H1 (cell line): Measurements from ENCODE around the gene PROSER3. TPM values are rescaled to one million over a fixed set of nuclear protein-coding genes. Genes with fewer than 3 reads are reported as not detected.

Experiments
- CTCF ChIA-PET: fragments of 300-600 bp; sonication (Branson Sonifier 250); formaldehyde crosslinking; loops from one replicate; lab custom pipeline; 2021; ENCODE audit not compliant: partially characterized antibody; lab: Charles Lee
- POLR2A ChIA-PET: fragments of 300-600 bp; sonication (Branson Sonifier 250); formaldehyde crosslinking; loops from one replicate; lab custom pipeline; 2021; ENCODE audit warnings: inconsistent platforms; ENCODE audit not compliant: partially characterized antibody; lab: Charles Lee
- DNase-seq, 2 experiments: peaks; one replicate each; pipeline versions ENCODE4 v3.0.0 to v3.0.0-alpha.2; 2010 to 2022; ENCODE audit warnings: low spot score in 2 of 2, low read depth in 1 of 2, mixed read lengths in 1 of 2
- FAIRE-seq: peaks from 2 replicates; lab custom pipeline; 2011; peaks lifted over from hg19 to GRCh38; lab: Jason Lieb, UNC
- H2AFZ ChIP-seq: 2 replicates; pipeline ENCODE4 v1.8.1; 2012; ENCODE audit warnings: low read length, inconsistent platforms
- H2AK5ac ChIP-seq: 2 replicates; pipeline ENCODE4 v1.6.1; 2013; ENCODE audit warnings: low read depth, low read length
- H2BK120ac ChIP-seq: replicated peaks from 2 replicates; pipeline ENCODE3; 2013; ENCODE audit warnings: low read depth, low read length, inconsistent platforms
- H2BK12ac ChIP-seq: 2 replicates; pipeline ENCODE4 v1.6.1; 2013; ENCODE audit warnings: low read depth, low read length
- H2BK15ac ChIP-seq: 2 replicates; pipeline ENCODE4 v1.6.1; 2013; ENCODE audit warnings: low read length
- H2BK20ac ChIP-seq: 2 replicates; pipeline ENCODE4 v1.6.1; 2013; ENCODE audit warnings: low read length
- H2BK5ac ChIP-seq: 2 replicates; pipeline ENCODE4 v1.6.1; 2013; ENCODE audit warnings: low read depth, low read length
- H3K14ac ChIP-seq: 2 replicates; pipeline ENCODE4 v1.6.1; 2013; ENCODE audit warnings: inconsistent platforms; ENCODE audit not compliant: insufficient read length
- H3K18ac ChIP-seq: 2 replicates; pipeline ENCODE4 v1.6.1; 2013; ENCODE audit warnings: low read length; ENCODE audit errors: extremely low read depth
- H3K23ac ChIP-seq: 2 replicates; pipeline ENCODE4 v1.6.1; 2013; ENCODE audit warnings: inconsistent platforms; ENCODE audit not compliant: insufficient read length
- H3K23me2 ChIP-seq: 2 replicates; pipeline ENCODE4 v1.6.1; 2013; ENCODE audit warnings: low read depth, low read length
- H3K27ac ChIP-seq: 2 replicates; pipeline ENCODE4 v1.6.1; 2011; ENCODE audit warnings: low read depth, low read length, inconsistent platforms
- H3K27me3 ChIP-seq, 4 experiments: replicated peaks in 1 of 4; 1 replicate in 1 of 4; 2 replicates in 3 of 4; pipeline versions ENCODE4 v1.6.1 to v1.8.1; 2011 to 2013; ENCODE audit warnings: low read length in 3 of 4, mild to moderate bottlenecking in 3 of 4, inconsistent platforms in 2 of 4, mixed read lengths in 2 of 4, moderate library complexity in 1 of 4; ENCODE audit not compliant: control insufficient read depth in 3 of 4, insufficient read depth in 3 of 4; ENCODE audit errors: extremely low read depth in 1 of 4
- H3K36me3 ChIP-seq, 4 experiments: 2 replicates each; pipeline versions ENCODE4 v1.6.1 to v1.8.1; 2011 to 2013; ENCODE audit warnings: mild to moderate bottlenecking in 4 of 4, low read length in 3 of 4, moderate library complexity in 2 of 4, control low read depth in 1 of 4, inconsistent platforms in 1 of 4; ENCODE audit not compliant: insufficient read depth in 4 of 4, control insufficient read depth in 2 of 4
- H3K4ac ChIP-seq: replicated peaks from 2 replicates; pipeline ENCODE3; 2013; ENCODE audit warnings: low read length, low read depth, mixed read lengths, inconsistent platforms; ENCODE audit not compliant: insufficient read length
- H3K4me1 ChIP-seq, 4 experiments: replicated peaks in 1 of 4; 1 replicate in 1 of 4; 2 replicates in 3 of 4; pipeline versions ENCODE4 v1.6.1 to v1.8.1; 2011 to 2013; ENCODE audit warnings: low read length in 3 of 4, inconsistent platforms in 2 of 4, mixed read lengths in 1 of 4; ENCODE audit not compliant: insufficient read depth in 4 of 4, control insufficient read depth in 3 of 4
- H3K4me2 ChIP-seq, 2 experiments: 2 replicates each; pipeline versions ENCODE4 v1.6.1 to v1.8.1; 2011 to 2013; ENCODE audit warnings: low read depth in 2 of 2, low read length in 2 of 2, control low read depth in 1 of 2, inconsistent platforms in 1 of 2, mild to moderate bottlenecking in 1 of 2; ENCODE audit not compliant: insufficient read depth in 1 of 2
- H3K4me3 ChIP-seq, 4 experiments: fragments of 200-600, 300-600 bp in 1 of 4; sonication (generic), shearing (Covaris generic), sonication (Bioruptor Twin) in 1 of 4; 2 replicates each; pipeline versions ENCODE4 v1.5.1 to v1.8.1; 2011 to 2016; ENCODE audit warnings: low read length in 4 of 4, low read depth in 3 of 4, control low read depth in 2 of 4, inconsistent platforms in 2 of 4, mild to moderate bottlenecking in 2 of 4, mixed read lengths in 1 of 4, moderate library complexity in 1 of 4; ENCODE audit not compliant: insufficient read depth in 2 of 4; ENCODE audit errors: extremely low read depth in 1 of 4
- H3K56ac ChIP-seq: replicated peaks from 2 replicates; pipeline ENCODE3; 2013; ENCODE audit warnings: low read depth, mild to moderate bottlenecking, mixed read lengths, low read length, inconsistent platforms; ENCODE audit not compliant: insufficient read length
- H3K79me1 ChIP-seq: 2 replicates; pipeline ENCODE4 v1.6.1; 2013; ENCODE audit warnings: low read depth, low read length, control low read depth
- H3K79me2 ChIP-seq, 2 experiments: 2 replicates each; pipeline versions ENCODE4 v1.6.1 to v1.8.1; 2012 to 2013; ENCODE audit warnings: low read length in 2 of 2, mild to moderate bottlenecking in 2 of 2, inconsistent platforms in 1 of 2; ENCODE audit not compliant: insufficient read depth in 2 of 2, control insufficient read depth in 1 of 2
- H3K9ac ChIP-seq, 4 experiments: replicated peaks in 1 of 4; 1 replicate in 1 of 4; 2 replicates in 3 of 4; pipeline versions ENCODE4 v1.6.1 to v1.8.1; 2011 to 2013; ENCODE audit warnings: low read depth in 3 of 4, low read length in 3 of 4, control low read depth in 2 of 4, mild to moderate bottlenecking in 2 of 4, moderate library complexity in 2 of 4, inconsistent platforms in 1 of 4; ENCODE audit errors: extremely low read depth in 1 of 4
- H3K9me3 ChIP-seq, 2 experiments: 2 replicates each; pipeline versions ENCODE4 v1.6.1 to v1.8.1; 2012 to 2013; ENCODE audit warnings: mild to moderate bottlenecking in 2 of 2, moderate library complexity in 2 of 2, control low read depth in 1 of 2, inconsistent platforms in 1 of 2, low read depth in 1 of 2, low read length in 1 of 2, mixed read lengths in 1 of 2; ENCODE audit not compliant: insufficient read depth in 2 of 2
- H4K20me1 ChIP-seq, 2 experiments: replicated peaks in 1 of 2; 2 replicates each; pipeline versions ENCODE3 to v1.8.1; 2011 to 2013; ENCODE audit warnings: inconsistent platforms in 2 of 2, low read length in 2 of 2, mild to moderate bottlenecking in 1 of 2; ENCODE audit not compliant: insufficient read depth in 2 of 2, control insufficient read depth in 1 of 2
- H4K5ac ChIP-seq: 2 replicates; pipeline ENCODE4 v1.6.1; 2013; ENCODE audit warnings: low read length, low read depth, mixed read lengths, inconsistent platforms; ENCODE audit not compliant: insufficient read length
- H4K8ac ChIP-seq: 2 replicates; pipeline ENCODE4 v1.8.0; 2013; ENCODE audit warnings: mild to moderate bottlenecking, moderate library complexity, low read length, inconsistent platforms; ENCODE audit not compliant: insufficient read depth; ENCODE audit errors: extremely low read depth
- H4K91ac ChIP-seq: replicated peaks from 2 replicates; pipeline ENCODE3; 2013; ENCODE audit warnings: low read length, mixed read lengths, inconsistent platforms; ENCODE audit not compliant: insufficient read length
- BRCA1 ChIP-seq: IDR thresholded peaks from 2 replicates; pipeline ENCODE4 v1.6.1; 2012; ENCODE audit warnings: low read depth, low read length, improper control_type of control experiment
- MAFK ChIP-seq: IDR thresholded peaks from 2 replicates; pipeline ENCODE4 v1.6.1; 2012; ENCODE audit warnings: low read depth, mild to moderate bottlenecking, improper control_type of control experiment, low read length
- WGBS, 2 experiments: shearing (Covaris generic) in 1 of 2; methylation state at CpG; one replicate each; pipeline versions ENCODE4 v1.1.6 to v1.1.7; 2013 to 2015; ENCODE audit warnings: low lambda C conversion rate in 2 of 2, mixed read lengths in 2 of 2, inconsistent platforms in 1 of 2, low coverage in 1 of 2, missing lambda C conversion rate in 1 of 2; ENCODE audit not compliant: insufficient replicate concordance in 2 of 2, insufficient coverage in 1 of 2, insufficient read length in 1 of 2; ENCODE audit errors: extremely low coverage in 1 of 2, missing lambda C conversion rate in 1 of 2; 5-methylcytosine and 5-hydroxymethylcytosine counted together
- polyA plus RNA-seq, 7 experiments: library from polyadenylated mRNA; depleted of rRNA in 3 of 7; stranded (reverse) in 5 of 7; unstranded in 2 of 7; fragments of >200 nt in 5 of 7; fragments of 200-250 nt in 2 of 7; gene quantifications; 1 replicate in 5 of 7; 2 replicates in 1 of 7; 4 replicates in 1 of 7; pipeline versions ENCODE4 v1.2.1 to v1.2.3, GENCODE V29; 2011 to 2013; ENCODE audit warnings: missing spikeins in 2 of 7, mixed read lengths in 2 of 7
- total RNA-seq: library from RNA; stranded (reverse); fragmentation: NEBNext Ultra II Directional; extraction: Animal tissue kit (Norgen Biotek cat#: 25700); gene quantifications from 2 replicates; pipeline ENCODE4 v1.2.1, GENCODE V29; 2021

Gene PROSER3
- total and polyA plus RNA-seq, 2 of the 8 experiments (the other 6 are each of a cell fraction or from before 2014, with no cell fraction given), result 17.8 to 28.9 TPM

GRCh38 chr19:35768082-35768421 lies 10.1 kb downstream of the PROSER3 start:
- peaks cover 0 to 6% (median 3%) of the 10 kb centered on the region in 4 experiments; a peak in 4 of 8 replicates for H3K36me3 ChIP-seq
- H3K18ac ChIP-seq, result peak overlapping the region; percentile 48
- H2BK15ac ChIP-seq, result no peak overlapping the region
- ChIA-PET CTCF (interaction anchor here (1.2 to 2.5 kb wide), 3 partner anchors 24 to 74 kb away, joined by 3 to 9 read pairs (median 6); no protein-coding TSS in a partner anchor), POLR2A (interaction anchor here (0.6 to 2.8 kb wide), 6 partner anchors 8 to 257 kb away, joined by 3 to 11 read pairs (median 6); partner anchors contain the start of genes HSPB6, PROSER3, PSENEN and U2AF1L4)
- no peak overlapping the region for H4K91ac ChIP-seq
- no peak overlapping the region for H3K27ac ChIP-seq
- no peak overlapping the region for H3K56ac ChIP-seq
- no peak overlapping the region for H4K5ac ChIP-seq
- peak overlapping the region; percentile 13 to 36 for H3K4me2 ChIP-seq
- H3K9ac ChIP-seq, result no peak overlapping the region
- WGBS, 2 experiments, result 48% methylated on average over 15 of the region's 15 CpGs; no CpG with 5 or more reads in 1 of the 2 experiments
- no peaks in the 10 kb centered on the region; the same call in 1 of the 2 replicates for H3K23me2 ChIP-seq
- H2AFZ ChIP-seq, result no peak overlapping the region
- no peak overlapping the region for H3K23ac ChIP-seq
- H2BK20ac ChIP-seq, result no peak overlapping the region
- FAIRE-seq, result no peak
- H3K14ac ChIP-seq, result no peak overlapping the region
- TF ChIP-seq MAFK (peak; percentile 78; the same call in 1 of the 2 replicates), BRCA1 (no peak)
- TF ChIP-seq, all 59 proteins: peak for 1
- Histone ChIP-seq H3K9me3 (no peaks in the 10 kb centered on the region), H2BK120ac (no peak overlapping the region), H3K79me1 (no peaks in the 10 kb centered on the region; the same call in 1 of the 2 replicates), H4K8ac (peak overlapping the region; percentile 58; the same call in 1 of the 2 replicates), H3K4ac (no peak overlapping the region), H3K27me3 (no peaks in the 10 kb centered on the region; a peak in 1 of 7 replicates), H3K4me3 (no peak overlapping the region), H4K20me1 (peaks cover 4 to 5% of the 10 kb centered on the region in 2 experiments), H2BK12ac (no peak overlapping the region), H3K79me2 (no peaks in the 10 kb centered on the region), H2BK5ac (no peak overlapping the region), H2AK5ac (no peak overlapping the region), H3K4me1 (peaks cover 0 to 13% (median 7%) of the 10 kb centered on the region in 4 experiments; a peak in 5 of 7 replicates)
- DNase-seq, result no peak
